HepG2 (cell line): ENCODE results near the gene CLPSL2. TPM values are rescaled to one million over a fixed set of nuclear protein-coding genes. Genes with fewer than 3 reads are reported as not detected.

Source experiments
- AKAP8 ChIP-seq: sonication (generic); formaldehyde crosslinking; IDR thresholded peaks from 2 replicates; pipeline ENCODE4 v1.5.1; 2020; ENCODE audit warnings: mild to moderate bottlenecking, missing genetic modification reagents
- ARNT ChIP-seq: fragments of 450-650 bp; IDR thresholded peaks from 2 replicates; pipeline ENCODE4 v1.6.1; 2017
- BHLHE40 ChIP-seq: IDR thresholded peaks from 2 replicates; pipeline ENCODE4 v1.6.1; 2011; ENCODE audit warnings: low read length, improper control_type of control experiment
- FOXC1 ChIP-seq: sonication (generic); formaldehyde crosslinking; IDR thresholded peaks from 2 replicates; pipeline ENCODE4 v1.8.0; 2022; ENCODE audit warnings: mild to moderate bottlenecking, missing genetic modification reagents, borderline replicate concordance
- GATAD2A ChIP-seq: IDR thresholded peaks from 2 replicates; pipeline ENCODE4 v1.6.1; 2016
- GMEB2 ChIP-seq: IDR thresholded peaks from 2 replicates; pipeline ENCODE4 v1.6.1; 2016; ENCODE audit warnings: missing biosample characterization, missing genetic modification reagents, low read depth
- MED1 ChIP-seq: sonication (generic); formaldehyde crosslinking; IDR thresholded peaks from 2 replicates; pipeline ENCODE4 v1.4.0; 2020; ENCODE audit warnings: missing genetic modification reagents
- MYNN ChIP-seq: sonication (generic); formaldehyde crosslinking; IDR thresholded peaks from 2 replicates; pipeline ENCODE4 v1.4.0; 2020; ENCODE audit warnings: mild to moderate bottlenecking, low read depth, missing genetic modification reagents
- NR2C2 ChIP-seq: sonication (generic); formaldehyde crosslinking; IDR thresholded peaks from 2 replicates; pipeline ENCODE4 v1.4.0; 2020; ENCODE audit warnings: missing genetic modification reagents, mild to moderate bottlenecking, moderate library complexity, borderline replicate concordance
- RARA ChIP-seq: IDR thresholded peaks from 2 replicates; pipeline ENCODE4 v1.6.1; 2016; ENCODE audit warnings: missing genetic modification reagents, missing compliant biosample characterization
- TRAFD1 ChIP-seq: sonication (generic); formaldehyde crosslinking; IDR thresholded peaks from 2 replicates; pipeline ENCODE4 v1.5.1; 2020; ENCODE audit warnings: missing genetic modification reagents, mild to moderate bottlenecking, borderline replicate concordance
- ZBTB37 ChIP-seq: sonication (generic); formaldehyde crosslinking; IDR thresholded peaks from 2 replicates; pipeline ENCODE4 v1.4.0; 2020; ENCODE audit warnings: mild to moderate bottlenecking, missing genetic modification reagents
- ZFP82 ChIP-seq: sonication (generic); formaldehyde crosslinking; IDR thresholded peaks from 2 replicates; pipeline ENCODE4 v1.5.1; 2020; ENCODE audit warnings: mild to moderate bottlenecking, missing genetic modification reagents, borderline replicate concordance
- ZNF33A ChIP-seq: sonication (generic); formaldehyde crosslinking; IDR thresholded peaks from 2 replicates; pipeline ENCODE4 v1.5.1; 2020; ENCODE audit warnings: missing genetic modification reagents, mild to moderate bottlenecking, moderate library complexity, borderline replicate concordance
- ZNF564 ChIP-seq: sonication (generic); formaldehyde crosslinking; IDR thresholded peaks from 2 replicates; pipeline ENCODE4 v1.8.1; 2023; ENCODE audit warnings: mild to moderate bottlenecking, missing genetic modification reagents
- polyA plus RNA-seq, 8 experiments: library from polyadenylated mRNA; depleted of rRNA in 3 of 8; stranded (reverse) in 7 of 8; unstranded in 1 of 8; fragments of >200 nt; fragmentation: Illumina TruSeq in 4 of 8; extraction: Trizol in 4 of 8; gene quantifications; 2 replicates each; pipeline versions ENCODE4 v1.2.1 to v1.2.3, GENCODE V29; 2011 to 2016; ENCODE audit warnings: low read depth in 4 of 8, missing spikeins in 1 of 8, mixed read lengths in 1 of 8; ENCODE audit not compliant: insufficient read depth in 1 of 8
- total RNA-seq, 5 experiments: library from RNA; depleted of rRNA; stranded (reverse); fragments of >200 nt; fragmentation: Illumina TruSeq; extraction: Trizol; gene quantifications; 2 replicates each; pipeline ENCODE4 v1.2.3, GENCODE V29; 2016; ENCODE audit warnings: low read depth in 1 of 5
- TF ChIP-seq, protein P1 (sequence below): IDR thresholded peaks from 2 replicates; pipeline ENCODE4 v1.6.1; 2016; ENCODE audit warnings: low read depth, control low read depth
- TF ChIP-seq, protein P2 (sequence below): sonication (generic); formaldehyde crosslinking; IDR thresholded peaks from 2 replicates; pipeline ENCODE4 v1.4.0; 2020; ENCODE audit warnings: mild to moderate bottlenecking, missing genetic modification reagents, borderline replicate concordance
- TF ChIP-seq, protein P3 (sequence below): sonication (generic); formaldehyde crosslinking; IDR thresholded peaks from 2 replicates; pipeline ENCODE4 v1.5.0; 2020; ENCODE audit warnings: mild to moderate bottlenecking, missing genetic modification reagents

CLPSL2 gene
- total and polyA plus RNA-seq, 2 of the 13 experiments (the other 11 are each of a cell fraction or from before 2014, with no cell fraction given) = not detected

GRCh38 chr6:35731736-35732532 lies 44.5 kb upstream of the CLPSL2 start (continued):
- TF ChIP-seq, protein P1, sequence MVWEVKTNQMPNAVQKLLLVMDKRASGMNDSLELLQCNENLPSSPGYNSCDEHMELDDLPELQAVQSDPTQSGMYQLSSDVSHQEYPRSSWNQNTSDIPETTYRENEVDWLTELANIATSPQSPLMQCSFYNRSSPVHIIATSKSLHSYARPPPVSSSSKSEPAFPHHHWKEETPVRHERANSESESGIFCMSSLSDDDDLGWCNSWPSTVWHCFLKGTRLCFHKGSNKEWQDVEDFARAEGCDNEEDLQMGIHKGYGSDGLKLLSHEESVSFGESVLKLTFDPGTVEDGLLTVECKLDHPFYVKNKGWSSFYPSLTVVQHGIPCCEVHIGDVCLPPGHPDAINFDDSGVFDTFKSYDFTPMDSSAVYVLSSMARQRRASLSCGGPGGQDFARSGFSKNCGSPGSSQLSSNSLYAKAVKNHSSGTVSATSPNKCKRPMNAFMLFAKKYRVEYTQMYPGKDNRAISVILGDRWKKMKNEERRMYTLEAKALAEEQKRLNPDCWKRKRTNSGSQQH (CRISPR knock-in tag) = no peak
- TF ChIP-seq ZNF33A (CRISPR knock-in tag) (no peak), MYNN (CRISPR knock-in tag) (no peak), RARA (no peak; the same call in 1 of the 2 replicates), FOXC1 (peak; percentile 90), AKAP8 (CRISPR knock-in tag) (peak; percentile 86; the same call in 1 of the 2 replicates), ZNF564 (no peak; the same call in none of the 2 replicates), ARNT (no peak), NR2C2 (CRISPR knock-in tag) (peak; percentile 64; the same call in 1 of the 2 replicates), ZFP82 (CRISPR knock-in tag) (no peak), ZBTB37 (CRISPR knock-in tag) (no peak), TRAFD1 (CRISPR knock-in tag) (peak; percentile 74; the same call in 1 of the 2 replicates), GMEB2 (peak; percentile 49), GATAD2A (CRISPR knock-in tag) (peak; percentile 82), MED1 (no peak; the same call in 1 of the 2 replicates), BHLHE40 (peak; percentile 98)
- TF ChIP-seq, protein P2, sequence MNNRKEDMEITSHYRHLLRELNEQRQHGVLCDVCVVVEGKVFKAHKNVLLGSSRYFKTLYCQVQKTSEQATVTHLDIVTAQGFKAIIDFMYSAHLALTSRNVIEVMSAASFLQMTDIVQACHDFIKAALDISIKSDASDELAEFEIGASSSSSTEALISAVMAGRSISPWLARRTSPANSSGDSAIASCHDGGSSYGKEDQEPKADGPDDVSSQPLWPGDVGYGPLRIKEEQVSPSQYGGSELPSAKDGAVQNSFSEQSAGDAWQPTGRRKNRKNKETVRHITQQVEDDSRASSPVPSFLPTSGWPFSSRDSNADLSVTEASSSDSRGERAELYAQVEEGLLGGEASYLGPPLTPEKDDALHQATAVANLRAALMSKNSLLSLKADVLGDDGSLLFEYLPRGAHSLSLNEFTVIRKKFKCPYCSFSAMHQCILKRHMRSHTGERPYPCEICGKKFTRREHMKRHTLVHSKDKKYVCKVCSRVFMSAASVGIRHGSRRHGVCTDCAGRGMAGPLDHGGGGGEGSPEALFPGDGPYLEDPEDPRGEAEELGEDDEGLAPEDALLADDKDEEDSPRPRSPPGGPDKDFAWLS (CRISPR knock-in tag) = no peak
- TF ChIP-seq, protein P3, sequence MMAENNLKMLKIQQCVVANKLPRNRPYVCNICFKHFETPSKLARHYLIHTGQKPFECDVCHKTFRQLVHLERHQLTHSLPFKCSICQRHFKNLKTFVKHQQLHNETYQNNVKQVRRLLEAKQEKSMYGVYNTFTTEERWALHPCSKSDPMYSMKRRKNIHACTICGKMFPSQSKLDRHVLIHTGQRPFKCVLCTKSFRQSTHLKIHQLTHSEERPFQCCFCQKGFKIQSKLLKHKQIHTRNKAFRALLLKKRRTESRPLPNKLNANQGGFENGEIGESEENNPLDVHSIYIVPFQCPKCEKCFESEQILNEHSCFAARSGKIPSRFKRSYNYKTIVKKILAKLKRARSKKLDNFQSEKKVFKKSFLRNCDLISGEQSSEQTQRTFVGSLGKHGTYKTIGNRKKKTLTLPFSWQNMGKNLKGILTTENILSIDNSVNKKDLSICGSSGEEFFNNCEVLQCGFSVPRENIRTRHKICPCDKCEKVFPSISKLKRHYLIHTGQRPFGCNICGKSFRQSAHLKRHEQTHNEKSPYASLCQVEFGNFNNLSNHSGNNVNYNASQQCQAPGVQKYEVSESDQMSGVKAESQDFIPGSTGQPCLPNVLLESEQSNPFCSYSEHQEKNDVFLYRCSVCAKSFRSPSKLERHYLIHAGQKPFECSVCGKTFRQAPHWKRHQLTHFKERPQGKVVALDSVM = peak; percentile 92
